Measurements from ENCODE around the gene CHMP3.
"Not testable (repeated sequence)": the region's sequence is repeated elsewhere in the genome, so short reads cannot be mapped to it uniquely, and the experiment has no call there.

The CHMP3 gene

GRCh38 chr2:86500325-86501083 lies 62.7 kb downstream of the CHMP3 start:
- no peak for DNase-seq

DNA sequence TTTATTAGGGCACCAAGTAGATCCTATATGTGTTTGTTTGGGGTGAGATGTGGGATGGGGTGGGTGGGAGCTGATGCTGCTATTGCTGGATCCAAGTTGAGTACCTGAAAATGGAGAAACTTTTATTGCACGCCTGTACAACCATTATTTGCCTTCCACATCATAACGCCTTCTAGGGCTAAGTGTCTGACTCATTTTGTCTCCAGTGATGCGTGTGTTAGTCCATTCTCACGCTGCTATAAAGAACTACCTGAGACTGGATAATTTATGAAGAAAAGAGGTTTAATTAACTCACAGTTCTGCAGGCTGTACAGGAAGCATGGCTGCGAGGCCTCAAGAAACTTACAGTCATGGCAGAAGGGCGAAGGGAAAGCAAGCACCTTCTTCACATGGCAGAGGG lies 63.9 kb downstream of the CHMP3 start:
- peak; percentile 52 for DNase-seq

- peak; percentile 52 for DNase-seq
These were observed 64.6 kb downstream of the CHMP3 start for GRCh38 chr2:86498468-86499260.

GRCh38 chr2:86496391-86496790 lies 66.9 kb downstream of the CHMP3 start:
- not testable (repeated sequence) for DNase-seq

GRCh38 chr2:86492048-86492453 lies 71.2 kb downstream of the CHMP3 start:
- no peak for DNase-seq

DNA sequence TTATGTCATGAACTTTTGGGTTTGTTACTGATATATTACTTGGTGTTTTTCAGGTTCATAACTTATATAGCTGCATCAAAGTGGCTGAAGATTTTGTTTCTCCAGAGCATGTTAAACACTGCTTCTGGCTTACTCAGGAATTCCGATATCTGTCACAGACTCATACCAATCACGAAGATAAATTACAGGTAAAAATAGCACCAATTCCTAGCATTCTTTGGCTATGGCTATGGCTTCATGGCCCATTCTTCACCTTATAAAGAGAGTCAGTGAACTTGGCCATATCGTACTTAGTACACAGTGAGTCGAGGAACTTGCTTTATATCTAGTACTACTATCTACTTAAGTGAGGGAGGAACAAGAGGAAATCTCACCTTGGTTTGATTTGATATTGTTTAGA lies 72.2 kb downstream of the CHMP3 start:
- DNase-seq: no peak

- DNase-seq: no peak
These were observed 73.0 kb downstream of the CHMP3 start for GRCh38 chr2:86490245-86490644.

DNA sequence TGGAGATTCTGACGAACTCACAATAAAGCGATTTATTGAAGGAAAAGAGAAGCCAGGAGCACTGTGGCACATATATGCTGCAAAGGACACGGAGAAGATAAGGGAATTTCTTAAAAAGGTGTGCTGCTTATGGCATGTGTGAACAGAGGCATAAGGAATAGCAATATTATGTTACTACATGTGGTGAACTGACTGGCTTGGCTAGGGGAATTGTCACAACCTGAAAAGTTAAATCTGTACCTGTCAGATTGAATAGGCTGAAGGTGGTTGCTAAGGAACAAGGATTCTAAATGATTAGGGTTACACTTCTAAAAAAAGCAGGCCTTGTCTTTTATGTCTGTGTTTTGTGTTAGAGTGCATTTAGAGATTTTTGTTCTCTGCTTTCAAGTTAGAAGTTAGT lies 73.7 kb downstream of the CHMP3 start:
- DNase-seq: no peak

DNA sequence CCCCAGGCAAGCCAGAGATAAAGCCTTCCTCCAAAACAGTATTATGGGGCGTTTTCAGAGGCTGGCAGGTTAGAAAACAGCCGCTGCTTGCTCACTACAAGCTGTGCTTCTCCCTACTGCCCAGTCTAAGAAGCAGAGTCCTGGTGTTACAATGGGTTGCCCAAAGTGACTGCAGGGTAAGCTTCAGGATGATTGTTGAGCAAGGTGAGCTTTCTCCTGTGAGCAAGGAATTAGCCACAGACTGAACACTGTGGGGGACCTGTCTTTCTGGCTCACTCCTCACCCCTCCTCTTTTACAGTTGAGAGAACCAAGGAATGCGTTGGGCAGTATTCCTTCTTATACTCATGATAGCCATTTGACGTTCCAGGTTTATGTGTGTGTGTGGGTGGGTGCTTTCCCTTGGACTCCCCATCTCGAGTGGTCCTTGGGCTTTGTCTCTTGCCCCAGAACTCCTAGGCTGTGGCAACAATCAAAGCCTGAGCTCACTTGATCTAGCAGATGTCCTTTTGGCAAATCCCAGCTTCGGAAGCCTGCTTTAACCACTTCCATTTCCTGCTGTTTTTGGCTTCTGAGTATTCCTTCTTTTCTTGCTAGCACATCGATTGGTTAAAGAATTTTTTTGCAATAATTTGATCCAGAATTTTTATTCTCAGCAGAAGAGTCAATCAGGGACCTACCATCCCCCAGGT lies 74.5 kb downstream of the CHMP3 start:
- DNase-seq: no peak

- no peak for DNase-seq
These were observed 76.2 kb downstream of the CHMP3 start for GRCh38 chr2:86487062-86487461.

DNA sequence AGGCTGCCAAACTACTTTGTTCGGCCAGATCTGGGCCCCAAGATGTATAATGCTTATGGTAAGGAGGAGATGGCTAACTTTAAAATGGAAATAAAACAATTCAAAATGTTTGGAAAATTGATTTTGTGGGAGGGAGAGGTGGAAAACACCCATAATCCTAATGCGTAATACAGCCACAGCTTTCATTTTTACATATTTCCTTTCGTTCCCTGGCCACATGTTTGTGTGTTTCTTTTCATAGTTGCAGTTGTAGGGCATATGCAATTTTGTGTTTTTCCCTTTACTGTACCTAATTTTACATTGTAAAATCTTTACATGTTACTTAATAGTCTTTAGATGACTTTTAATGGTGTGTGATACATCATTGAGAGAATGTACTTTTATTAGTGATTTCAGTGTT lies 77.4 kb downstream of the CHMP3 start:
- DNase-seq: no peak

- DNase-seq: no peak
These were observed 78.1 kb downstream of the CHMP3 start for GRCh38 chr2:86485103-86485502.

GRCh38 chr2:86484385-86484784 lies 78.9 kb downstream of the CHMP3 start:
- no peak for DNase-seq

GRCh38 chr2:86482034-86482433 lies 81.2 kb downstream of the CHMP3 start:
- no peak for DNase-seq

DNA sequence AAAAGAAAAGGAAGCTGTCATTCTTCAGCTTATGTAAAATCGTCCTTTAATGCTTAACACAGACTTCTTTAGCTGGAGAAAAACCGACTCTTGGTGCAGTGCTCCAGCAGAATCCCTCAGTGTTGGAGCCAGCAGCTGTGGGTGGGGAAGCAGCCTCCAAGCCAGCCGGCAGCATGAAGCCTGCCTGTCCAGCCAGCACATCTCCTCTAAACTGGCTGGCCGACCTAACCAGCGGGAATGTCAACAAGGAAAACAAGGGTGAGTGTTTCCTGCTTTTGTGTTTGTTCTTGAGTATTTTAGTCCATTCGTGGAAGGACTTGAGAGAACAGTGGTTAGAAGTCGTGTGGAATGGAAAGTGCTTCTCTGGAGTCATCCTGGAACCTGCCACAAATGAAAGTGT lies 83.1 kb downstream of the CHMP3 start:
- no peak for DNase-seq

DNA sequence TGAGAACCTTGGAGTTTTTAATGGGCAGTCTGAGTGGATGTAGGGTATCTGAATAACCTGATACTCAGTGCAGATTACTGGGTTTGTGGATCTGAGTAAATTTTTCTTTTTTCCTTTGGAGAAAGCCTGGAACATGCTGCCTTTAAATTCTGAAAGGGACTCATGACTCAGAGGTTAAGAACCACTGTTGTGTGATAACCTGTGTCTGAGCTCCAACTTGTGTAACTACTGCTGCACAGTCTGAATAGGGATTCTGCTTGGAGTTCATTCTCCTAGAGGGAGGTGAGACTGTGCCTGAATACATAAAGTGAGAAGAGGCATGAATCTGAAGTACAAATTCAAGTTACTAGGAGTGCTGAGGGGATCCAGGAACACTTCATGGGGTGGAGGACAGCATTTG lies 85.9 kb downstream of the CHMP3 start:
- no peak for DNase-seq

DNA sequence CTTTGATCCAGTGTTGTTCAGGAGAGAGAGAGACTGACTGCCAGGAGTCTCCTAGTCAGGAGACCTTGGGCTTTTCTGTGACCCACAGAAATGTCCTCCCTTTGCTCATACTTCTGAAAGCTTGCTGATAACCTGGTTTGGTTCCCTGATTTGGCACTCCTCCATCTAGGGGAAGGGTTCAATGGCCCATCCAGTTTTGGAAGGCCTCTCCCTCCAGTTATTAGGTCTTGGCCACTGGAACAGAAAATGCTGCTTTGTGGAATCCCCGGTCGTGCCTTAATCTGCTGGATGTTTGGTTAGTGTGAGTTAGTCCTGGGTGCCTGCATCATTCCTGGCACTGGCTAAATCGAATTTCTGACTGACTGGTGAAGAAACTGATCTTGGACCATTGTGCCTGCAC lies 86.3 kb downstream of the CHMP3 start:
- DNase-seq: no peak

GRCh38 chr2:86476092-86476491 lies 87.2 kb downstream of the CHMP3 start:
- DNase-seq: no peak

DNA sequence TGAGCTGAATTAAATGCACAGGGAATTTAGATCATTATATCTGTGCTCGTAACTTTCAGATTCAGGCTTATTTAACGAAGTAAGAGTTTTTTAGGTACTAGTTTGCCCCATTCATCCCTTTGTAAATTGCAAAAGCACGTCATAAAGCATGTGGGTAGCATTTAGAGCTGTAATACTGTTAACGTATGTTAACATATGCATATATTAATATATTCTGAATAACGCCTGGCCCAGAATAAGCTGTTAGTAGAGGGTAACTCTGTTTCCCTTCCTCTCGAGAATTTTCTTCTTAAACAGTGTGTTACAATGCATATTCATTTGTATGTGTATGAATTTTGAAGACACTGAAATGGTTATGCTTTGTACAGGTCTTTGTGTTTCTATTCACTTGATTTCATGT lies 91.6 kb downstream of the CHMP3 start:
- no peak for DNase-seq

DNA sequence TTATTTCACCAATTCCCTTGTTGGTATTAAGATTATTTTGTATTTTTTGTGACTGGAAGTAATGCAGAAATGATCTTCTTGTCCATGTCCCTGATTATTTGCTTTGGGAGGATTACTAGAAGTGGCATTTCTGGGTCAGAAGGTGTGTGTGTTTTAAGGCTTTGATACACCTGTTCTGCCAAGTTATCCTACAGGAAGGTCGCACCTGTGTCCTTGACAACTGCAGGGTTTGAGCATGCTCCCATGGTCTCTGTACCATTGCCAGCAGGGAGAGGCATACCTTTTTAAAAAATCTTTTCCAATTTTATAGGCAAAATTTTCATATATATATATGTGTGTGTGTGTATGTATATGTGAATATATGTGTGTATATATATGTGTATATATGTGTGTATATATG lies 92.4 kb downstream of the CHMP3 start:
- DNase-seq: no peak

DNA sequence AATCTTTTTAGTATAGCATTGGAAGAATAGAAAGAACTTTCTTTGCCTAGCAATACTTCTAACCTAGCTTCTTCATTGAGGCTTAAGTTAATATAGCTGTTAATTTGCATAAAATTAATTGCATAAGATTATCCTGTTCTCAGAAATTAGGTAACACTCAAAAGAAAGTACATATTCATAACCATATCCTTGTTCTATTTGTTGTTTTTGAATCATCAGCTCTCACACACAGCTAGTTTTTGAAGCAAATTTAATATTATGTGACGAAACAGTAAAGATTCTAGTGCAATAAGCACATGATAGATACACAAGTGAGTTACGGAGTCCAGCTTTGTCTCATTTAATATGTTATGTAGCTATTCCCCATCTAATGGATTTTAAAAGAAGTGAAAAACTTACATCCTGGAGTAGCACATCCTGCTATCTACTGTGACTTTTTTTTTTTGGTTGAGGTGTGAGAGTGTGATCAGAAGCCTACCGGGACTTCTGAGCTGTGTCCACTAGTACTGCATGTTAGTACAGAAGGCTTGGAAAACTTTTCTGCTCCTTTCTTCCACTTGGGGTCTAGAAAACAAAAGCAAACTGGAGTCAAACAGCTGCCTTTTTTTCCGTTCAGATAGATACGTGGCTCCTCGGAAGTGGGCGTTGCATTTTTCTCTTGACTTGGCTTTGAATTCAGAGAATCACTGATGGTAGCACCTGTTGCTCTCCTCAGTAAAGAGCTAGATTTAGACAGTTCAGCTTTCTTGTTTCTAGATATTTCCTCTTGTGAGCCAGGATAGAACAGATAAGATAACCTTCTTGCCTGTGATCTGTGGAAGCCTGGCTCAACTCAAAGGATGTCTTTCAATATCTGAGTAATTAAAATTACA lies 94.8 kb downstream of the CHMP3 start:
- DNase-seq: no peak

- no peak for DNase-seq
These were observed 96.9 kb downstream of the CHMP3 start for GRCh38 chr2:86466306-86466705.

GRCh38 chr2:86464652-86465051 lies 98.6 kb downstream of the CHMP3 start:
- no peak for DNase-seq

Data from DMS79 treated with DMSO at 0.1 percent for 48 hours (cell line).